ENCODE results near the gene GJB5.

GRCh38 chr1:34711485-34711884 is 43.4 kb upstream of the GJB5 start:
- TF ChIP-seq POLR2A (IDR thresholded peaks at IDR 0.05) (no peak), CTCF (IDR thresholded peaks at IDR 0.05) (no peak), POLR2AphosphoS5 (IDR thresholded peaks at IDR 0.05; ENCODE audit: insufficient read depth in 1 of 2, low read depth in 1 of 2) (no peak)

All from vagina (tissue), 2 donors.